Measurements from ENCODE around the gene AVPI1. TPM values are rescaled to one million over a fixed set of nuclear protein-coding genes. Genes with fewer than 3 reads are reported as not detected.

AVPI1 gene
- polyA plus RNA-seq, 3 donors: 2.0 to 11.2 (median 2.9) TPM

DNA sequence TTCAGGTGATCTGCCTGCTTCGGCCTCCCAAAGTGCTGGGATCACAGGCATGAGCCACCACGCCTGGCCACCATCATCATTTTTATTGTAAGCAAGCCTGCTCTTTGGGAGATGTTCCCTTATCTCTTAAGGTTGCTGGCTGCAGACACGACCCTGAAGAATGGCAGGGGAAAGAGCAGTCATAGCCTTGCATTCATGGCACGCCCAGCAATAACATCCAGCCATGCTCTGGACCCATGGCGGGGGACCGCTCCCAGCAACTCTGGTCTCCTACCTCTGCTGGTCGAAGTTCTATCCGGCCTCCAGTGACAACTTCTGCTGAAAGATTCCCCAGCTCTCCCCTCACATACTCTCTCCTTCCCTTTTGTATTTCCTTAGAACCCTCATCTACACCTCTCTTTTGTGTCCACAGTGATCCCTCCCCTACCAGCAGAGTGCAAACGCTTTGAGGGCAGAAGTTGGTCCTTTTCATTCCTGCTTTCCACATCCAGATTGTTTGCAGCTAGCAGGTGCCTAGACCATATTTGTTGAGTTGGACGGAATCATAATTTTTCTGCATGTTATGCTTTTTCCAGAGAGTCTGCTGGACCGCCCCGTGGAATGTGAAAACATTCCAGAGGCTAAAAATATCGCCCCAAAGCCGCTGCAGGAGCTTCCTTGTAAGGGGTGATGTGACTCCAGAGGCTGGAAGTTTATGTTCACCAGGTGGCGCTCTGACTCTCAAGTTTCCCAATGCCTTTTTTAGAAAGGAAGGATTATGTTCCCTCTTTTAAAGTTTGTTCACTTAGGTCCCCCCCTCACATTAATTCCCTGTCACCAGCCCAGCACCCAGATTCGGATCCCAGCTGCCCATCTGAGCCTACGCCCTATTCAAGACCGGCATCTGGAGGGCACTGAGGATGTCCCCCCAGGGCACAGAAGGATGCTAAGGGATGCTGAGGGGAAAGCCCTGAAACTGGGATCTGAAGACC, 22.2 kb upstream of the AVPI1 start:
- intact Hi-C loops (cut with micrococcal nuclease): loop anchor here (1.0 to 2.0 kb wide), 2 partner anchors 22 kb away; no protein-coding TSS in a partner anchor
- Mint-ChIP-seq H3K36me3 (peaks cover 0 to 3% of the 10 kb centered on the region in 2 donors), H3K27ac (no peak overlapping the region), H3K4me1 (peaks cover 24% of the 10 kb centered on the region), H3K27me3 (ENCODE audit: low read depth in 3 of 3) (peaks cover 2 to 15% (median 3%) of the 10 kb centered on the region in 3 donors), H3K9me3 (peaks cover 0 to 2% (median 0%) of the 10 kb centered on the region in 7 donors), H3K4me3 (peak overlapping the region in 1 of 2 donors; percentile 57)
- Histone ChIP-seq H3K9me3 (replicated peaks in 1 of 2; ENCODE audit: control insufficient read depth in 1 of 2, insufficient read depth in 1 of 2, low read length in 2 of 2) (no peaks in the 10 kb centered on the region), H3K4me1 (ENCODE audit: control insufficient read depth in 1 of 2, insufficient read depth in 2 of 2, low read length in 2 of 2) (peaks cover 23 to 26% of the 10 kb centered on the region in 2 donors), H3K27me3 (ENCODE audit: control insufficient read depth in 2 of 2, insufficient read depth in 2 of 2, low read length in 2 of 2) (no peaks in the 10 kb centered on the region), H3K79me2 (ENCODE audit: insufficient read depth, low read length) (no peaks in the 10 kb centered on the region), H3K27ac (ENCODE audit: low read depth in 1 of 2, low read length in 2 of 2) (no peak overlapping the region), H2AFZ (ENCODE audit: insufficient read depth, low read depth, low read length, poor library complexity, severe bottlenecking) (no peak overlapping the region), H3K4me3 (replicated peaks in 1 of 3; ENCODE audit: low read depth in 2 of 3, low read length in 3 of 3) (no peak overlapping the region), H3K36me3 (replicated peaks in 1 of 2; ENCODE audit: control insufficient read depth in 1 of 2, insufficient read depth in 2 of 2, low read length in 2 of 2) (no peaks in the 10 kb centered on the region), H3K9ac (ENCODE audit: insufficient read depth, low read length, poor library complexity, severe bottlenecking) (no peak overlapping the region), H4K20me1 (ENCODE audit: insufficient read depth, low read length) (no peaks in the 10 kb centered on the region), H3K4me2 (replicated peaks; ENCODE audit: extremely low read depth, low read length, poor library complexity, severe bottlenecking) (no peak overlapping the region)
- TF ChIP-seq, protein P1, sequence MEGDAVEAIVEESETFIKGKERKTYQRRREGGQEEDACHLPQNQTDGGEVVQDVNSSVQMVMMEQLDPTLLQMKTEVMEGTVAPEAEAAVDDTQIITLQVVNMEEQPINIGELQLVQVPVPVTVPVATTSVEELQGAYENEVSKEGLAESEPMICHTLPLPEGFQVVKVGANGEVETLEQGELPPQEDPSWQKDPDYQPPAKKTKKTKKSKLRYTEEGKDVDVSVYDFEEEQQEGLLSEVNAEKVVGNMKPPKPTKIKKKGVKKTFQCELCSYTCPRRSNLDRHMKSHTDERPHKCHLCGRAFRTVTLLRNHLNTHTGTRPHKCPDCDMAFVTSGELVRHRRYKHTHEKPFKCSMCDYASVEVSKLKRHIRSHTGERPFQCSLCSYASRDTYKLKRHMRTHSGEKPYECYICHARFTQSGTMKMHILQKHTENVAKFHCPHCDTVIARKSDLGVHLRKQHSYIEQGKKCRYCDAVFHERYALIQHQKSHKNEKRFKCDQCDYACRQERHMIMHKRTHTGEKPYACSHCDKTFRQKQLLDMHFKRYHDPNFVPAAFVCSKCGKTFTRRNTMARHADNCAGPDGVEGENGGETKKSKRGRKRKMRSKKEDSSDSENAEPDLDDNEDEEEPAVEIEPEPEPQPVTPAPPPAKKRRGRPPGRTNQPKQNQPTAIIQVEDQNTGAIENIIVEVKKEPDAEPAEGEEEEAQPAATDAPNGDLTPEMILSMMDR (IDR thresholded peaks at IDR 0.05): peak; percentile 78
- 52% methylated on average over 13 of the region's 18 CpGs for WGBS (ENCODE audit: insufficient coverage)
- peak; percentile 40 to 66 (median 64) for DNase-seq

DNA sequence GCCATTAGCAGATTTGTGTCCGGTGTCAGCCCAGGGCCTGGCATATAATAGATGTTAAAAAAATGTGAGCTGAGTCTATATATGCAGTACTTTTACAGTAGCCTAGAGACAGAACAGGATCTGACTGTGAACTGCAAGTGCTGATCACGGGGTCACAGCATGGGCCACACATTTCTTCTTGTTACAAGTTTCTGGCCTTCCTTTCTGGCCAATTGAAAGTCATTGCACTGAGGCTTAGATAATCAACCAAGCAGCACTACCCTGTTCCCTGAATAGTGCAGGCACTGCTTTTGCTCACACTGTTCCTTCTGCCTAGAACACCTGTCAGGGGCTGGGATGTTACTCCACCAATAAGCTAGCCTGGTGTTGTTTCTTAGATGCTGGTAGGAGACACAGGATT, 21.1 kb upstream of the AVPI1 start:
- H3K36me3 ChIP-seq (replicated peaks in 1 of 2; ENCODE audit: control insufficient read depth in 1 of 2, insufficient read depth in 2 of 2, low read length in 2 of 2): no peaks in the 10 kb centered on the region
- no peak overlapping the region for H3K4me3 ChIP-seq (replicated peaks in 1 of 3; ENCODE audit: low read depth in 2 of 3, low read length in 3 of 3)
- WGBS (ENCODE audit: insufficient coverage): 100% methylated on average over 1 of the region's 2 CpGs
- no peaks in the 10 kb centered on the region for H3K9me3 ChIP-seq (replicated peaks in 1 of 2; ENCODE audit: control insufficient read depth in 1 of 2, insufficient read depth in 1 of 2, low read length in 2 of 2)
- H3K4me1 Mint-ChIP-seq: peaks cover 20% of the 10 kb centered on the region
- peaks cover 0 to 3% of the 10 kb centered on the region in 2 donors for H3K36me3 Mint-ChIP-seq
- no peak overlapping the region for H3K9ac ChIP-seq (ENCODE audit: insufficient read depth, low read length, poor library complexity, severe bottlenecking)
- no peaks in the 10 kb centered on the region for H4K20me1 ChIP-seq (ENCODE audit: insufficient read depth, low read length)
- no peak for DNase-seq
- H3K27ac Mint-ChIP-seq: no peak overlapping the region
- no peak overlapping the region for H2AFZ ChIP-seq (ENCODE audit: insufficient read depth, low read depth, low read length, poor library complexity, severe bottlenecking)
- no peaks in the 10 kb centered on the region for H3K79me2 ChIP-seq (ENCODE audit: insufficient read depth, low read length)
- H3K4me1 ChIP-seq (ENCODE audit: control insufficient read depth in 1 of 2, insufficient read depth in 2 of 2, low read length in 2 of 2): peaks cover 17 to 18% of the 10 kb centered on the region in 2 donors
- TF ChIP-seq, protein P1 (IDR thresholded peaks at IDR 0.05): no peak
- peaks cover 3 to 15% (median 6%) of the 10 kb centered on the region in 3 donors for H3K27me3 Mint-ChIP-seq (ENCODE audit: low read depth in 3 of 3)
- H3K27ac ChIP-seq (ENCODE audit: low read depth in 1 of 2, low read length in 2 of 2): no peak overlapping the region
- H3K27me3 ChIP-seq (ENCODE audit: control insufficient read depth in 2 of 2, insufficient read depth in 2 of 2, low read length in 2 of 2): no peaks in the 10 kb centered on the region
- intact Hi-C loops (cut with micrococcal nuclease): loop anchor here in 1 of 2 donors (2.0 kb wide), 1 partner anchor 23 kb away; no protein-coding TSS in a partner anchor
- H3K9me3 Mint-ChIP-seq: peaks cover 0 to 2% (median 0%) of the 10 kb centered on the region in 7 donors
- no peak overlapping the region for H3K4me3 Mint-ChIP-seq
- H3K4me2 ChIP-seq (replicated peaks; ENCODE audit: extremely low read depth, low read length, poor library complexity, severe bottlenecking): no peak overlapping the region

Measured in CD14-positive monocyte (primary cell).